ENCODE measurements around the gene SMAD6. TPM values are rescaled to one million over a fixed set of nuclear protein-coding genes. Genes with fewer than 3 reads are reported as not detected.

The SMAD6 gene
- total and polyA plus RNA-seq, 9 of the 15 experiments (the other 6 are each of a cell fraction or from before 2014, with no cell fraction given): 0.10 to 15.5 (median 3.7) TPM

DNA sequence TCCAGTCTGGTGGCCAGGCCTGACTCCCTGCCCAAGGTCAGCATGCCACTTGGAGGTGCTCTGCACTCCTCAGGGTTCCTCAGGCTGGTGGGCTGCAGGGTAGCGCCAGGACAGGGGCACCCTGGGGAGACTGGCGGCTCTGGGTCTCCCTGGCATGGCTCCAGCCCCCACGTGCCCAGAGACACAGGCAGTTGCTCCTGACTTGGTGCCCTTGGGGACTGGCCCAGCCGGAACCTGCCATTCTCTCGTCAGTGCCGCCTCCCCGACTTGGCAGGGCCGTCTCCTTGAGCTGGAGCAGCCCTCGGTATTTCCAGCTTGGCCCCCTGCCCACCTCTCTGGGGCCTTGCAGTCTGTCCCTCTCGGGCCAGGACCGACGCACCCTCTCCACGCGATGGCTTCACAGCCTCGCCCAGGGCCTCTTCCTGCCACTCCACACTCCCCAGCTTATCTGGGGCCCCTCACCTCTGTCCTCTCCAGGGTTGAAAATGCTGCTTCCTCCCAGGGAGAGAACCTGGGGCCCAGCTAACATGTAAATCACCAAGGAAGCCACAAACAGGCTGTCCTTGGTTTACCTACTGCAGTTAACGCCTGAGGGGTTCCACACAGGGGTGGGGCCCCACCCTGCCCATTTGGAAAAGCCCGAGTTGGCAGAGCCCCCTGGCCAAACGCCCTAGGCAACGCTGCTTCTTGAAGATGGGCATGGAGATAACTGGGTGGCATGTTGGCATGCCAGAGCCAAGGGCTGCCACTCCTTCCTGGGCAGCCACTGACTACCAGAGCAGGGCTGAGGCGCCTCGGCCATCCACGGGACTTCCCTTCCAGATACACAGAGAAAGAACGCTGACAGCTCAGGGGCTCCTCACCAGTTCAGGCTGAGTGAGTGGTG is 61.4 kb downstream of the SMAD6 start (continued):
- TF ChIP-seq ZNF253 (CRISPR knock-in tag; conservative IDR thresholded peaks at IDR 0.05): no peak
- no peak for TF ChIP-seq ETV6 (IDR thresholded peaks at IDR 0.05; ENCODE audit: borderline replicate concordance in 1 of 2, low read depth in 2 of 2, low read length in 1 of 2)
- no peak for TF ChIP-seq ETV6 (CRISPR knock-in tag; IDR thresholded peaks at IDR 0.05; ENCODE audit: borderline replicate concordance)
- TF ChIP-seq RBM22 (IDR thresholded peaks at IDR 0.05; ENCODE audit: low read depth, low read length, poor library complexity, severe bottlenecking): no peak
- no peak for TF ChIP-seq ZBED1 (IDR thresholded peaks at IDR 0.05)
- no peak for TF ChIP-seq BCLAF1 (IDR thresholded peaks at IDR 0.05; ENCODE audit: borderline replicate concordance in 1 of 2, control insufficient read depth in 1 of 2, low read depth in 2 of 2, low read length in 1 of 2)
- TF ChIP-seq RBM14 (IDR thresholded peaks at IDR 0.05; ENCODE audit: borderline replicate concordance, insufficient read depth, low read depth, low read length): no peak
- no peak for TF ChIP-seq SAP30 (IDR thresholded peaks at IDR 0.05; ENCODE audit: borderline replicate concordance, insufficient read depth, low read depth, low read length, poor library complexity, severe bottlenecking)
- TF ChIP-seq, protein P1, sequence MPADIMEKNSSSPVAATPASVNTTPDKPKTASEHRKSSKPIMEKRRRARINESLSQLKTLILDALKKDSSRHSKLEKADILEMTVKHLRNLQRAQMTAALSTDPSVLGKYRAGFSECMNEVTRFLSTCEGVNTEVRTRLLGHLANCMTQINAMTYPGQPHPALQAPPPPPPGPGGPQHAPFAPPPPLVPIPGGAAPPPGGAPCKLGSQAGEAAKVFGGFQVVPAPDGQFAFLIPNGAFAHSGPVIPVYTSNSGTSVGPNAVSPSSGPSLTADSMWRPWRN (IDR thresholded peaks at IDR 0.05; ENCODE audit: low read depth): no peak
- no peak for TF ChIP-seq SP2 (IDR thresholded peaks at IDR 0.05; ENCODE audit: extremely low read depth, low read depth, low read length, poor library complexity, severe bottlenecking)
- no peak for TF ChIP-seq FOS (IDR thresholded peaks at IDR 0.05; ENCODE audit: extremely low read depth, insufficient read length)
- no peak for TF ChIP-seq NR3C1 (CRISPR knock-in tag; IDR thresholded peaks at IDR 0.05)
- TF ChIP-seq JUND (IDR thresholded peaks at IDR 0.05; ENCODE audit: borderline replicate concordance, low read depth, low read length): no peak
- no peak for TF ChIP-seq JUND (tag; IDR thresholded peaks at IDR 0.05; ENCODE audit: borderline replicate concordance, low read depth, low read length)

All from K562 (cell line).